RPMI7951 (cell line): Measurements from ENCODE around the gene FOXP2. TPM values are rescaled to one million over a fixed set of nuclear protein-coding genes. Genes with fewer than 3 reads are reported as not detected.
"Not testable (repeated sequence)": the region's sequence is repeated elsewhere in the genome, so short reads cannot be mapped to it uniquely, and the experiment has no call there.

ENCODE experiments used
- DNase-seq: peaks from one replicate; pipeline ENCODE4 v3.0.0-alpha.2; 2012; ENCODE audit warnings: low read depth
- total RNA-seq: library from RNA; depleted of rRNA; stranded (reverse); fragments of >200 nt; shearing (Covaris generic); gene quantifications from 2 replicates; pipeline ENCODE4 v1.2.3, GENCODE V29; 2014; rRNA removed

FOXP2 gene
- 0.10 TPM in 1 of 2 replicates, not detected in the other for total RNA-seq

GRCh38 chr7:114414156-114415063 is at the start of gene FOXP2:
FOXP2 (plus strand) TSS chr7:114414815; CDS start chr7:114426512, 11,697 bp downstream.
- peak; percentile 2 for DNase-seq

GRCh38 chr7:114365791-114366190 is 48.8 kb upstream of the FOXP2 start:
- DNase-seq, result no peak

- DNase-seq, result no peak
These were observed 46.1 kb upstream of the FOXP2 start for GRCh38 chr7:114368492-114368891.

GRCh38 chr7:114369294-114369693 is 45.3 kb upstream of the FOXP2 start:
- DNase-seq, result no peak

GRCh38 chr7:114372619-114373018 is 42.0 kb upstream of the FOXP2 start:
- no peak for DNase-seq

- peak; percentile 37 for DNase-seq
These were observed 38.7 kb upstream of the FOXP2 start for GRCh38 chr7:114375907-114376306.

- DNase-seq, result not testable (repeated sequence)
These were observed 30.7 kb upstream of the FOXP2 start for GRCh38 chr7:114383946-114384345.

GRCh38 chr7:114384346-114384745 is 30.3 kb upstream of the FOXP2 start:
- DNase-seq, result not testable (repeated sequence)

- no peak for DNase-seq
These were observed 26.6 kb upstream of the FOXP2 start for GRCh38 chr7:114388021-114388420.

- DNase-seq, result peak; percentile 64
These were observed 21.9 kb upstream of the FOXP2 start for GRCh38 chr7:114392686-114393085.

GRCh38 chr7:114402876-114403635 is 11.6 kb upstream of the FOXP2 start:
- no peak for DNase-seq

- no peak for DNase-seq
These were observed 9.2 kb upstream of the FOXP2 start for GRCh38 chr7:114405427-114405826.

- DNase-seq, result no peak
These were observed 4.9 kb upstream of the FOXP2 start for GRCh38 chr7:114409750-114410149.

GRCh38 chr7:114412548-114412947 is 2.1 kb upstream of the FOXP2 start:
- DNase-seq, result no peak

GRCh38 chr7:114413761-114414155 is 857 bp upstream of the FOXP2 start:
- no peak for DNase-seq

- DNase-seq, result no peak
These were observed 712 bp downstream of the FOXP2 start for GRCh38 chr7:114415064-114415989.

- no peak for DNase-seq
These were observed 1.7 kb downstream of the FOXP2 start for GRCh38 chr7:114416129-114416990.

GRCh38 chr7:114417290-114417689 is 2.7 kb downstream of the FOXP2 start:
- no peak for DNase-seq

GRCh38 chr7:114418117-114418516 is 3.5 kb downstream of the FOXP2 start:
- no peak for DNase-seq

GRCh38 chr7:114419441-114420272 is 5.0 kb downstream of the FOXP2 start:
- DNase-seq, result no peak
